Naive thymus-derived CD4-positive, alpha-beta T cell (primary cell): ENCODE measurements around the gene CDH18. TPM values are rescaled to one million over a fixed set of nuclear protein-coding genes. Genes with fewer than 3 reads are reported as not detected.

ENCODE experiments used
- ATAC-seq: fragments of 150-1000 bp; cut with Tn5 transposase; 2 replicates; pipeline ENCODE4 v1.10.0; 2021; ENCODE audit warnings: mild to moderate bottlenecking, moderate library complexity
- CTCF ChIA-PET: fragments of 350-600 bp; sonication (Branson Sonifier 250); formaldehyde crosslinking; loops from one replicate; lab custom pipeline; 2021; ENCODE audit warnings: antibody characterized with exemption; lab: Charles Lee
- POLR2A ChIA-PET: fragments of 350-600 bp; sonication (Branson Sonifier 250); formaldehyde crosslinking; loops from one replicate; lab custom pipeline; 2021; ENCODE audit warnings: antibody characterized with exemption, inconsistent platforms; lab: Charles Lee
- DNase-seq, 9 donors: peaks; one replicate each; pipeline versions ENCODE4 v3.0.0 to v3.0.0-alpha.2; 2020 to 2022; ENCODE audit warnings: mixed read lengths in 1 of 9
- H3K27ac ChIP-seq: one replicate; pipeline ENCODE4 v1.7.0; 2013; ENCODE audit warnings: mild to moderate bottlenecking, low read depth, low read length, moderate library complexity
- H3K27me3 ChIP-seq, 2 donors: one replicate each; pipeline ENCODE4 v1.7.0; 2013; ENCODE audit warnings: low read length in 2 of 2, mild to moderate bottlenecking in 2 of 2, moderate library complexity in 2 of 2; ENCODE audit not compliant: control insufficient read depth in 2 of 2, insufficient read depth in 2 of 2
- H3K36me3 ChIP-seq, 3 experiments: 1 replicate in 2 of 3; 2 replicates in 1 of 3; pipeline ENCODE4 v1.7.0; 2013; ENCODE audit warnings: low read length in 3 of 3, mild to moderate bottlenecking in 3 of 3, moderate library complexity in 1 of 3; ENCODE audit not compliant: insufficient read depth in 3 of 3, control insufficient read depth in 2 of 3
- H3K4me1 ChIP-seq, 2 donors: one replicate each; pipeline ENCODE4 v1.7.0; 2013; ENCODE audit warnings: low read length in 2 of 2, mild to moderate bottlenecking in 2 of 2, moderate library complexity in 1 of 2; ENCODE audit not compliant: control insufficient read depth in 2 of 2, insufficient read depth in 2 of 2
- H3K4me3 ChIP-seq: 2 replicates; pipeline ENCODE4 v1.7.0; 2013; ENCODE audit warnings: mild to moderate bottlenecking, low read length
- H3K9me3 ChIP-seq, 3 experiments: 1 replicate in 2 of 3; 2 replicates in 1 of 3; pipeline ENCODE4 v1.7.0; 2013; ENCODE audit warnings: low read length in 3 of 3; ENCODE audit not compliant: control insufficient read depth in 2 of 3
- H3K27ac Mint-ChIP-seq, 9 donors: one replicate each; pipeline ENCODE4 v1.8.0; 2020 to 2022; ENCODE audit warnings: mixed read lengths in 9 of 9, mild to moderate bottlenecking in 8 of 9, moderate library complexity in 5 of 9, inconsistent platforms in 2 of 9
- H3K27me3 Mint-ChIP-seq, 5 donors: one replicate each; pipeline ENCODE4 v1.8.0; 2021 to 2022; ENCODE audit warnings: mixed read lengths in 5 of 5, mild to moderate bottlenecking in 1 of 5
- H3K36me3 Mint-ChIP-seq, 5 donors: one replicate each; pipeline ENCODE4 v1.8.0; 2020 to 2022; ENCODE audit warnings: mixed read lengths in 5 of 5, mild to moderate bottlenecking in 3 of 5, inconsistent platforms in 1 of 5
- H3K4me1 Mint-ChIP-seq, 7 donors: one replicate each; pipeline ENCODE4 v1.8.0; 2020 to 2022; ENCODE audit warnings: mixed read lengths in 7 of 7, mild to moderate bottlenecking in 3 of 7, inconsistent platforms in 1 of 7
- H3K4me3 Mint-ChIP-seq, 10 donors: one replicate each; pipeline ENCODE4 v1.8.0; 2020 to 2022; ENCODE audit warnings: mild to moderate bottlenecking in 10 of 10, mixed read lengths in 10 of 10, moderate library complexity in 6 of 10, inconsistent platforms in 2 of 10
- H3K9me3 Mint-ChIP-seq, 11 donors: one replicate each; pipeline ENCODE4 v1.8.0; 2020 to 2022; ENCODE audit warnings: mixed read lengths in 11 of 11, mild to moderate bottlenecking in 4 of 11, inconsistent platforms in 1 of 11, moderate library complexity in 1 of 11
- intact Hi-C, 2 donors: fragments of 100-400 bp; cut with micrococcal nuclease; formaldehyde crosslinking; loops; one replicate each; pipeline ENCODE4 v1.15.1; 2023
- polyA plus RNA-seq, 2 donors: library from polyadenylated mRNA; unstranded; fragments of 300-500 nt; fragmentation: Illumina TruSeq; gene quantifications; one replicate each; pipeline ENCODE4 v1.2.3, GENCODE V29; 2021
- total RNA-seq, 6 experiments: library from RNA in 5 of 6; stranded (reverse) in 5 of 6; gene quantifications; 1 replicate in 5 of 6; 2 replicates in 1 of 6; pipeline ENCODE4 v1.2.3 and lab custom pipeline; 2021 to 2026

Gene CDH18
- total and polyA plus RNA-seq, 7 experiments from 2014 or later = not detected

- Mint-ChIP-seq H3K27ac (no peak overlapping the region), H3K4me1 (no peaks in the 10 kb centered on the region), H3K9me3 (peaks cover 0 to 17% (median 4%) of the 10 kb centered on the region in 11 donors), H3K36me3 (no peaks in the 10 kb centered on the region), H3K27me3 (no peaks in the 10 kb centered on the region), H3K4me3 (no peak overlapping the region)
- ChIA-PET POLR2A (no interaction called here), CTCF (no interaction called here)
- DNase-seq = no peak
- ATAC-seq = no peak
- Histone ChIP-seq H3K27me3 (peaks cover 0 to 3% of the 10 kb centered on the region in 2 donors), H3K4me3 (no peak overlapping the region), H3K27ac (no peak overlapping the region), H3K9me3 (no peaks in the 10 kb centered on the region), H3K4me1 (no peaks in the 10 kb centered on the region), H3K36me3 (no peaks in the 10 kb centered on the region)
- intact Hi-C loops = no loop called here
Measured at GRCh38 chr5:20028506-20028905, 40.5 kb upstream of the CDH18 start.

GRCh38 chr5:20023686-20024180 lies 35.7 kb upstream of the CDH18 start:
- Histone ChIP-seq H3K36me3 (no peaks in the 10 kb centered on the region), H3K27ac (no peak overlapping the region), H3K9me3 (no peaks in the 10 kb centered on the region), H3K4me3 (no peak overlapping the region), H3K4me1 (no peaks in the 10 kb centered on the region), H3K27me3 (peaks cover 0 to 3% of the 10 kb centered on the region in 2 donors)
- no peak for ATAC-seq
- Mint-ChIP-seq H3K36me3 (peaks cover 0 to 6% (median 0%) of the 10 kb centered on the region in 5 donors), H3K4me1 (no peaks in the 10 kb centered on the region), H3K4me3 (no peak overlapping the region), H3K9me3 (peaks cover 4 to 32% (median 12%) of the 10 kb centered on the region in 11 donors), H3K27ac (no peak overlapping the region), H3K27me3 (no peaks in the 10 kb centered on the region)
- ChIA-PET POLR2A (no interaction called here), CTCF (no interaction called here)
- no peak for DNase-seq
- intact Hi-C loops = no loop called here

- peaks cover 10 to 48% (median 15%) of the 10 kb centered on the region in 11 donors for H3K9me3 Mint-ChIP-seq
- no peak overlapping the region for H3K4me3 ChIP-seq
- H3K36me3 Mint-ChIP-seq = peaks cover 0 to 6% (median 0%) of the 10 kb centered on the region in 5 donors
- H3K27ac ChIP-seq = no peak overlapping the region
- no peak overlapping the region for H3K4me3 Mint-ChIP-seq
- CTCF ChIA-PET = no interaction called here
- ATAC-seq = no peak
- H3K4me1 ChIP-seq = no peaks in the 10 kb centered on the region
- POLR2A ChIA-PET = no interaction called here
- intact Hi-C loops = no loop called here
- no peaks in the 10 kb centered on the region for H3K27me3 Mint-ChIP-seq
- no peak for DNase-seq
- no peaks in the 10 kb centered on the region for H3K36me3 ChIP-seq
- H3K4me1 Mint-ChIP-seq = no peaks in the 10 kb centered on the region
- H3K9me3 ChIP-seq = no peaks in the 10 kb centered on the region
- H3K27me3 ChIP-seq = no peaks in the 10 kb centered on the region
- H3K27ac Mint-ChIP-seq = no peak overlapping the region
Measured at GRCh38 chr5:20020247-20020646, 32.2 kb upstream of the CDH18 start.

GRCh38 chr5:20017021-20017420 lies 29.0 kb upstream of the CDH18 start:
- H3K4me1 Mint-ChIP-seq = no peaks in the 10 kb centered on the region
- CTCF ChIA-PET = no interaction called here
- ATAC-seq = no peak
- no peak overlapping the region for H3K4me3 ChIP-seq
- POLR2A ChIA-PET = no interaction called here
- intact Hi-C loops = no loop called here
- no peaks in the 10 kb centered on the region for H3K27me3 ChIP-seq
- no peaks in the 10 kb centered on the region for H3K9me3 ChIP-seq
- peaks cover 10 to 46% (median 19%) of the 10 kb centered on the region in 11 donors for H3K9me3 Mint-ChIP-seq
- peaks cover 0 to 6% (median 0%) of the 10 kb centered on the region in 5 donors for H3K36me3 Mint-ChIP-seq
- no peaks in the 10 kb centered on the region for H3K36me3 ChIP-seq
- no peaks in the 10 kb centered on the region for H3K4me1 ChIP-seq
- H3K27ac Mint-ChIP-seq = no peak overlapping the region
- no peak overlapping the region for H3K27ac ChIP-seq
- DNase-seq = no peak
- H3K27me3 Mint-ChIP-seq = no peaks in the 10 kb centered on the region
- H3K4me3 Mint-ChIP-seq = no peak overlapping the region

- no peaks in the 10 kb centered on the region for H3K36me3 Mint-ChIP-seq
- POLR2A ChIA-PET = no interaction called here
- no peak overlapping the region for H3K27ac ChIP-seq
- CTCF ChIA-PET = no interaction called here
- H3K4me1 Mint-ChIP-seq = no peaks in the 10 kb centered on the region
- H3K27me3 Mint-ChIP-seq = no peaks in the 10 kb centered on the region
- H3K9me3 Mint-ChIP-seq = peaks cover 3 to 36% (median 12%) of the 10 kb centered on the region in 11 donors
- H3K4me1 ChIP-seq = no peaks in the 10 kb centered on the region
- H3K27ac Mint-ChIP-seq = no peak overlapping the region
- intact Hi-C loops = no loop called here
- no peaks in the 10 kb centered on the region for H3K9me3 ChIP-seq
- H3K4me3 ChIP-seq = no peak overlapping the region
- DNase-seq (no peak), ATAC-seq (no peak)
- no peaks in the 10 kb centered on the region for H3K36me3 ChIP-seq
- no peak overlapping the region for H3K4me3 Mint-ChIP-seq
- no peaks in the 10 kb centered on the region for H3K27me3 ChIP-seq
Measured at GRCh38 chr5:20000416-20000815, 12.4 kb upstream of the CDH18 start.

- Histone ChIP-seq H3K4me3 (no peak overlapping the region), H3K9me3 (no peaks in the 10 kb centered on the region), H3K27me3 (no peaks in the 10 kb centered on the region), H3K4me1 (no peaks in the 10 kb centered on the region), H3K36me3 (no peaks in the 10 kb centered on the region), H3K27ac (no peak overlapping the region)
- H3K9me3 Mint-ChIP-seq = peaks cover 0 to 12% (median 4%) of the 10 kb centered on the region in 11 donors
- no peaks in the 10 kb centered on the region for H3K4me1 Mint-ChIP-seq
- no peaks in the 10 kb centered on the region for H3K36me3 Mint-ChIP-seq
- ATAC-seq (no peak), DNase-seq (no peak)
- no peak overlapping the region for H3K27ac Mint-ChIP-seq
- POLR2A ChIA-PET = no interaction called here
- intact Hi-C loops = no loop called here
- CTCF ChIA-PET = no interaction called here
- H3K27me3 Mint-ChIP-seq = peaks cover 0 to 5% (median 0%) of the 10 kb centered on the region in 5 donors
- H3K4me3 Mint-ChIP-seq = no peak overlapping the region
Measured at GRCh38 chr5:19988457-19988856, 457 bp upstream of the CDH18 start.

- no peak overlapping the region for H3K4me3 ChIP-seq
- Mint-ChIP-seq H3K27me3 (peaks cover 0 to 5% (median 0%) of the 10 kb centered on the region in 5 donors), H3K4me3 (no peak overlapping the region), H3K4me1 (no peaks in the 10 kb centered on the region), H3K36me3 (no peaks in the 10 kb centered on the region), H3K9me3 (peaks cover 0 to 21% (median 4%) of the 10 kb centered on the region in 11 donors), H3K27ac (no peak overlapping the region)
- H3K27ac ChIP-seq = no peak overlapping the region
- intact Hi-C loops = no loop called here
- no peak for ATAC-seq
- H3K36me3 ChIP-seq = no peaks in the 10 kb centered on the region
- no peaks in the 10 kb centered on the region for H3K9me3 ChIP-seq
- DNase-seq = no peak
- ChIA-PET CTCF (no interaction called here), POLR2A (no interaction called here)
- H3K27me3 ChIP-seq = no peaks in the 10 kb centered on the region
- H3K4me1 ChIP-seq = no peaks in the 10 kb centered on the region
Measured at GRCh38 chr5:19986806-19987205, 1.2 kb downstream of the CDH18 start.
